DMS153 (cell line): Measurements from ENCODE around the gene PSMD1.
"Not testable (repeated sequence)": the region's sequence is repeated elsewhere in the genome, so short reads cannot be mapped to it uniquely, and the experiment has no call there.

ENCODE experiments used
- DNase-seq: peaks from one replicate; lab custom pipeline; 2025; lab: John Stamatoyannopoulos, UW

PSMD1 gene

DNA sequence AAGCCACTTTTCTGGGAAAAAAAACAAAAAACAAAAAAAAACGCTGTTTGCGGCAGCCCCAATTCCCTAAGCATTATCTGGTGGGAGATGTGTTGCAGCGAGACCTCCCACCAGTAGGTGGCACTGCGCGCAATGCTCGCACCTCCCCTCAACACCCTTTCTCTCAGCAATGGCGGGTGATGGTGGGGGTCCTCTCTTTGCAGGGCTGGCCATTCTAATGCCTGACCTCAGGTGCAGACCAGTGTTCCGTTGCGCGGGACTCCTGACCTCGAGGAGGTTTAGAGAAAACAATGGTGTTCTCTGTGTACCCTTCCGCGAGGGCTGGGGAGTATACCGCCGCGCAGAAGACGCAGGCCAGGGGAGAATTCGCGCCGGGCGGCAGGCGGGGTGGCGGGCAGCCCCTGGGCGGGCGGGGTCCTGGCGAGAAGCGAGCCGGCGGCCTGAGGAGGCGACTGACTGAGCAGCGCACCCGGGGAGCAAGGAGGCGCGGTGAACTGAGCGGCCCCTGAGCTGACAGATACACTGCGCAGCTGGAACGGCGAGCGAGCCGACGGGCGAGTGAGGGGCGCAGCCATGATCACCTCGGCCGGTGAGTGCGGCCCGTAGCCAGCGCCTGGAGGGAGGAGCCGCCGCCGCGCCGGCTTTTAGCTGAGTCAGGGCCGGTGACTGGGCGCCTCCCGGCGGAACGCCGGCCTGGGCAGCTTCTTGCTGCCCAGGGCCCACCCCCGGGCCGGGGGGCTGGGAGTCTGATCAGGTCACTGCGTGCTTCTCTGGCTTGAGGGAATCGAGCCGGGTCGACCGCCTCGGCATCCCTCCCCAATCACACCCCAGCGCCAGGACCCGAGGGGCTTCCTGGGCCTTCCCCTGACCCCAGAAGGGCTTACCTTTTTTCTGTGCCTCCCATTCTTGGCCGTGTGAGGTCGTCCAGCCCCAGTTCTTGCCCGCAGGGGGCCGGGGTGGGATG is at the start of gene PSMD1:
Gene PSMD1, plus strand, starts transcription at position 415 of the 964 bp plus-strand sequence. Its CDS starts 159 bp downstream, at position 574.
- peak; percentile 72 for DNase-seq

DNA sequence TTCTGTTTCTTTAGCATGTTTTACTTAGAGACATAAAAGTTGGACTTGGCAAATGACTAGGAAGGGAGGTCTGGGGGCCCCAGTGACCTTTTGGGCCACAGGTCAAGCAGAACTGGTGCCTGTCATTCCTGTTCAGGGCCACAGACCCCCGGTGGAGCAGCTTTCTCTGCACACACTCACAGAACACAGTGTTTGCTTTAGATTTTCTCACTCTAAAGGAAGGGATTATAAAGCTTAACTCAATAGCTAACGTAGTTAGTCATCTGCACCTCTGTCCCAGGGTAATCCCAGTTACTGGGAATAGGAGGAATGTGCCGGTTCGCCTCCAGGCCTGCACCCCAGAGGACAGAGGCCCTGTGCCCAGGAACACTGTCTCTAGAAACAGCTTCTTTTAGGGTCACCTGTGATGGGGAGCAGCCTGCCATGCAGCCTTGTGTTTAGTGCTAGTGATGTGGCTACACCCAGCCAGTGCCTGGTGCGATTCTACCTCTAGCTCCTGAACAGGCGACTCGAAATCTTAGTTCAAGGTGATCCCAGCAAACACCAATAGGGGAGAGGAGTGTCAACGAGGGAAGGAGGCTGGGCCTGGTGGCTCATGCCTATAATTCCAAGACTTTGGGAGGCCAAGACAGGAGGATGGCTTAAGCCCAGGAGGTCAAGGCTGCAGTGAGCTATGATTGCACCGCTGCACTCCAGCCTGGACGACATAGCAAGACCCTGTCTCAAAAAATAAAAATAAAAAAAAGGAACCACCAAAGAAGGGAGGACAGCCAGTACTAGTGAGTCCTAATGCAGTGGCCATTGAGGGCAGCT is 49.2 kb upstream of the PSMD1 start:
- no peak for DNase-seq

DNA sequence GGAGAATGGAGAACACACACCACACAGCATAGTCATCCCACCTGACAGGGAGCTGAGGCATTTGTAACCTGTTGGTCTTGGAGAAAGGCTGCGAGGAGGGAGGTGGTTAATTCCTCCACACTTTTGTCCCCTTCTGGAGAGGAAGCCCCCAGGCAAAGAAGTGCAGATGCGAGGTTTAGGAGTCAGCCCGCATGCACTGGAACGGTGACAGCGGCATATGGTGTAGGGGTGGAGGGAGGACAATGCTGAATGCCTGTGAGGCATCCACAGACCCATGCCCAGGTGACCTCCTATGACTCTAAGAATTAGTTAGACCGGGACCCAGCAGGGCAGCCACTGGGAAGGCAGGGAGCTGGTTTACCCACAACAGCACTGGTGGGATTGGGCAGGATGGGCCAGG is 48.5 kb upstream of the PSMD1 start:
- no peak for DNase-seq

DNA sequence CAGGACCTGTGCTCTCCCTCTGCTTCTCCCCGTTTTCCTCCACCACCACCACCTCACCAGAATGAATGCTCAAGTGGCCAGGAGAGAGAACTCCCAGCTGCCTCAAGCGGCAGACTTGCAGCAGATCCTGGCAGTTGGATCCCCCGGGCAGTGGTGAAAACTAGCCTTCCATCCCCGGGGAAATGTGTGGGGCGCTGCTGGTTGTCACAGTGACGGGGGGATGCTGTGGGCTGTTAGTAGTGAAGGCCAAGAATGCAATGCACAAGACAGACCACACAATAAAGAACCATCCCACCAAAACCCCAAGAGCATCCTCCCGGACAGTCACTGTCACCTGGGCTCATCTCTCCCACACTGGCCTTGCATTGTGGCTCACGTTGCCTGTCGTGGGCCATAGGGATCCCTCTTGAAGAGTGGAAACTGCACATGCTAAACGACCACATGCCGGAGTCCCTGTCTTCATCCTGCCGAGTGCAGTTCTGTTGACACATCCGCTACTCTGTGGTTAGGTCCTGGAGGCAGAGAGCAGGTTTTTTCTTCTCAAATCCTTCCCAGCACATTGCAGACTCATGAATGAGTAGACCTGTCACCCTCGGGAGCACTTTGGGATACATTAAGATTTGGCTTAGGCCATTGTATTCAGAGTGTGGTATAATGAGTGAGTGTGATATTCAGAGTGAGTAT is 47.3 kb upstream of the PSMD1 start:
- no peak for DNase-seq

DNA sequence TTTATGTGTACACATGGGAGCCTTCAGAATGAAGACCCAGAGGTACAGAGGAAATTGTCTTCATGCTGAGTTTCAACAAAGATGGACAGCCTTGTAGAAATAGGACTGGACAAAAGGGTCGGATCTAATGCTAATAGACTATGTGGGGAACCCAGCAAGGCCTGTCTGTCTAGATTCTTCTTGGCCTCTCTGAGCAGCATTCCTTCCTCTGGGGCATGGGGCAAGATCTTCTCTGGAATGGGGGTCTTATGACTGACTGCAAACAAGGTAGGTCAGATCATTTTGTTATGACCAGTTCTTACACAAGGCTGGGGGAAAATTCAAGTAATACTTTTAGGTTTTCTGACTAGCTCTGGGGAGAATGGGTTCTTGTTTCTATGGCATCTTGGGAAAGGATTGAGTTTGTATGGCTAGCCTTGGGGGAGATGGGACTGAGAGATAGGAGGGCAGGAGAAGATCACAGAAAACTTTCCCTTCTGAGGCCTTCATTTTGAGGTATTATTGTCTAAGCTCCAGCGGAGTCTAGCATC is 46.4 kb upstream of the PSMD1 start:
- no peak for DNase-seq

DNA sequence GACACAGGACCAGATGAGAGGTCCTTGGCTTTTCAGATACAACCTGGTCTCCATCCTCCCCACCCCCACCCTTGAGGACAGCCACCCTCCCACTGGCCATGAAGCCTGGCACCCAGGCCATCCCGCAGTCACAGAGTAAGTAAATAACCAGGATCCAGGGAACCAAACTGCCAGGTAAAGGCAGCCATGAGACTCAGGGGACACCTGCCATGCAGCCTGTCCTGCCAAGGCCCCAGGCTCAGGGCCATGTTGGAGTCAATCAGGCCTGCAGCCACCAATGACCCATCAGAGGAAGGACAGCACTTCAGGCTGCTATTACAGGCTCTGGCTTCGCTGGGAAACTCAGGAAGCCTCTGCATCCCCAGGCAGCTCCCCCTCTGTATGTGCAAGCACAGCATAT is 45.1 kb upstream of the PSMD1 start:
- no peak for DNase-seq

DNA sequence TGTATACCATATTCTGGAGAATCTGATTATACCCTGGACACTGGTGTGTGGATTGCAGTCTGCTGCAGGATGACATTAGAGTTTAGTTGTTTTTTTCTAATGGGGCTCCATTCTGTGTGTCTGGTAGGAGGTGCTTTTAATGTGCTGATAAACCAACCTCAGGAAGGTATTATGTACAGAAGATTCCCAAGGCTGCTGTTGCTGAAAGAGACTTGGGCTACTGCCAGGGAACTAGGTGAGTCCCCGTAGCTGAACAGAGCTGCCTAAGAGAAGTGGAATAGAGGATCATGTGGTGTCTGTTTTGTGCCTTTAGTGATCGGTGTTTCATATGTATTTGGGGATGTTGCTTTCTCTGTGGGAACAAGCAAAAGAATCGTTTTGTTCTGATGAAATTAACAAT is 44.2 kb upstream of the PSMD1 start:
- DNase-seq: no peak

DNA sequence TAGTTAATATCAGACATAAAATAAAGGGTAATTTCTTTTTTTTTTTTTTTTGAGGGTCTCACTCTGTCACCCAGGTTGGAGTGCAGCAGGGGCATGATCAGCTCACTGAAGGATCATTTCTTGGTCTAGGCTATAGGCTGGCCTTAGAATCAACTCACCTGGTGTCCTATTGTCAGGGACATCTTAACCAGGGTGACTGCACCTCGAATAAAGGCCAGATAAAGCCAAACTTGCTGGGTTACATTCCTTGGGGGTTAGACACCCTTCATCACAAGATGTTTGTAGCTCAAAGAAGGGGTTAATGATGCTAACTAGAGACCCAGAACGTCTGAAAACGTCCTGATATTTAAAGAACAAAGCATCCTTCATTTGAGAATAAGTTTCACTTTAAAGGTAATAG is 42.8 kb upstream of the PSMD1 start:
- no peak for DNase-seq

DNA sequence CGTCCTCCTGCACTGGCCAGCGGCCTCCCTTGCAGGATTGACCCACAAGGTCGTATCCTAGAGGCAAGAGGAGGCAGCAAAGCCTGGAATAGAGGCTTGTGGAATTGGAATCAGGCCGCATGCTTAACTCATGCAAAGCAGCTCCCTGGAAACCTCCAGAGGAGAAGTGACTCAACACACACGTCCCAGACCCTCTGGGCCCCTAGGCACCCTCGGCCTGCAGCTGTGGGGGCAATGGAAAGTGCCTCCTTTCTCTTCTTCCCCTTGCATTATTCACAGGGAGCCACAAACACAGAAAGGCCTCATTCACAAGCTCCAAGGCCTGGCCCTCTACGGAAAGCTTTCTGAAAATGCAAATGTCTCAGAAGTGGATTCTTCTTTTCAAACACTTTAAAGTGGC is 41.2 kb upstream of the PSMD1 start:
- DNase-seq: no peak

DNA sequence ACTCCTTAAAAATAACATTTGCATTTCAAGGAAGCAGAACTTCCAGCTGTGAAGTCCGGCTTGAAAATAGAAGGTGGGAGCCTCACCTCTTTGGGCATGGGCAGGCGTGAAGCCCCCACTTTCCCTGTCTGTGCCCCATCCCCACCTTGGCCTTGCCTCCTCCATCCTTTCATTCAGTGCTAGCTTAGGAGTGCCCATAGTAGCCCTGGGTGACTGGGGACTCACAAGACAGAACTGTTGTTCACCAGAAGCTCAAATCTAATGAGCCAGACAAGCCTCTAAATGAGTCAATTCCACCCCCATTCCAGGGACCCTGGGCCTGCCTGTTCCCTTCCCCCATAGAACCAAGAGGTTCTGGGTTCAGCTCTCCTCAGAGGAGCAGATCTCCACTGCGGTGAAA is 40.7 kb upstream of the PSMD1 start:
- DNase-seq: no peak

DNA sequence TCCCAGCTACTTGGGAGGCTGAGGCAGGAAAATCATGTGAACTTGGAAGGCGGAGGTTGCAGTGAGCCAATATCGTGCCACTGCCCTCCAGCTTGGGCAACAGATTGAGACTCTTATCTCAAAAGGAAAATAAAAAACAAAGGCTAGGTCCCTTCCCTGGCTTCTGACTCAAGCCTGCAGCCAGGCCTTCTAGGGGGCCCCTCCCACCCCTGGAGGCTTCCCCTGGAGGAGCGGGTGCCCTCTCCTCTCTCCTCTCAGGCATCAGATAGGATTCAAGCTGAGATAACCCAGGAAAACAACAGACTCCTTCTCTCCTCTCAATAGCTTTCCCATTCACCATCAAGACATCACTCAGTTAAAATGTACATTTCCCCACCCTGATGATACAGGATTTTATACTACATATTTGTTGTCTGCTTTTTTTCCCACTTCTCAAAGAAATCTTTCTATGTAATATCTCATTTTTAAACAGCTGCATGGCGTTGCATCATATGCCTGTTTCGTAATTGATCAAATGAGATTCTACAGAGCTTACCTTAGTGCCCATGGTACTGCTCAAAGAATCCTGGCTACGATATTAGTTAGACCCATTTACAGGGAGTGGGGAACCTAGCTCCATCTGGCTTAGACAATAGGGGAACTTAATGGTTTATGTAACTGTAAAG is 40.0 kb upstream of the PSMD1 start:
- DNase-seq: no peak

DNA sequence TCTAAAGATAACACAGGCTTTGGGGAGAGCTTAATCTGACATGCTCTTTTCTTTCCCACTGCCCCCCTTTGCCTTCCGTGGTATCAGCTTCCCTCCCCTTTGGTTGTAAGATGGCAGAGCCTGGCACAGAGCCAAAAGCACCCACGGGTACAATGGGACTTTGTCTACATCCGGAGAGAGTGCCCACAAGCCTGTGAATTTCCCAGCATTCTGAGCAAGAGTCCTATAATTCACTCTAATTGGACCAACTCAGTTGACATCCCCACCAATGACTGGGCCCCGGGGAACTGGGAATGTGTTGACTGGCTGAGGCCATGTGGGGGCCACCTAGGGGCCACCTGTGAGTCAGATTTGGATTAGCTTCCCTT is 39.5 kb upstream of the PSMD1 start:
- DNase-seq: no peak

DNA sequence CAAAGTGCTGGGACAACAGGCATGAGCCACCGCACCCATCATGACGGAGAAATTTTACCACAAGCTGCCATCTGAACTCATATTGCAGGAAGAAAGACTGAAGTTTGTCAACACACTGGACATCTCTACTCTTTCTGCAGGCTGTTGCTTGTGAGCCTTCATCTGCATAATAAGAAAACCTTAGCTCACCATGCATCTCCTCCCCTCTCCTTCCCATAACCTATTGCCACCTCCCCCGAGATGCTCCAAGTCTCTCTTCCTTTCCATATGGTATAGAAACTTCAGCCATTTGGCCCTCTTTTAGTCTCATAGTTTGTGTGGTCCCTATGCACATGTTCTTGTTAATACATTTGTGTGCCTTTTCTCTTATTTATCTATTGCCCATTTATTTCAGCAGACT is 38.5 kb upstream of the PSMD1 start:
- no peak for DNase-seq

DNA sequence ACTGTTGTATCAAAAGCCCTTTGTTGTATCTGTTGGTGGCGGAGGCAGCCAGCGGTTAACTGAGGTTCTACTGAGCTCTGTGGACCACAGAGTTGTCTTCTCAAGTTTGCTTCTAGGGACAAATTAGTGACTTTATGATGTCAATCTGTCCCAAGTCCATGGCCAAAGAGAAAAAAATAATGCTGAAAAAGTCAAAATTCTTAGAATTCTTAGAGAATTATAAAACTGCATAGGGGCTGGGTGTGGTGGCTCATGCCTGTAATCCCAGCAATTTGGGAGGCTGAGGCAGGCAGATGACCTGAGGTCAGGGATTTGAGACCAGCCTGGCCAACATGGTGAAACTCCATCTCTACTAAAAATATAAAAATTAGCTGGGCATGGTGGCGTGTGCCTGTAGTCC is 31.6 kb upstream of the PSMD1 start:
- DNase-seq: not testable (repeated sequence)

DNA sequence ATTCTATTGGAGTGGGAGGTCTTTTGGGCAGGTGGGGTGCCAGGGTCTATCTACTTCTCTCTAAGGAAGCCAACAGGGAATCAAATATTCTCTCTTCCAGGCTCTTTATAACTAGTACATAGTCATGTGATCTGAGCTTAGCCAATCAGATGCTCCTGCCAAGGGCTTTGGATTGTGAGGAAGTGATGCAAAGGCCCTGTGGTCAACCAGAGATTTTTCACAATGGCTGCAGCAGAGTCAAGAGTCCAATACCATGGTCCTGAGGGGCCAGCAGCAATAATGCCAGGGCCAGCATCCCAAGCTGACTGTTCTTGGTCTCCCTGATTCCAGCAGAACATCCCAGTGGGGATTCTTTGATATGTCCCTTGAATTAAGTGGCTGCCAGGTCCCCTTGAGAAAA is 27.8 kb upstream of the PSMD1 start:
- DNase-seq: no peak

DNA sequence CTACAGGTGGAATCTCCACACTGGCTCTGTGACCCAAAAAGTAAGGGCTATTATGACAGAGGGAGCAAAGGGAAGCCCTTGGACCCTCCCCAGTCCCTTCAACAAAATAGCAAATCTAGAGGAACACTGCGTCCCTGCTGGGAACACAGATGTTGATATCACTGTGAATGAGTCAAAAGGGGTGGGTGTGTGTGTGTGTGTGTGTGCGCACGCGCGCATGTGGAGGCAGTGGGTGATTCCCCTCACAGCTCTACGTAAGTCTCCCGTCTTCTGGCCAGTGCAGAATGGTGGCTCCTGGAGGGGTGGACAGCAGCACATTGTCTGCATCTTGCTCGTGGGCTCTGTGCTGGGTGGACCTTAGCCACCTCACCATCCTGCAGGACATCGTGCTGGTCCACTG is 27.1 kb upstream of the PSMD1 start:
- no peak for DNase-seq

DNA sequence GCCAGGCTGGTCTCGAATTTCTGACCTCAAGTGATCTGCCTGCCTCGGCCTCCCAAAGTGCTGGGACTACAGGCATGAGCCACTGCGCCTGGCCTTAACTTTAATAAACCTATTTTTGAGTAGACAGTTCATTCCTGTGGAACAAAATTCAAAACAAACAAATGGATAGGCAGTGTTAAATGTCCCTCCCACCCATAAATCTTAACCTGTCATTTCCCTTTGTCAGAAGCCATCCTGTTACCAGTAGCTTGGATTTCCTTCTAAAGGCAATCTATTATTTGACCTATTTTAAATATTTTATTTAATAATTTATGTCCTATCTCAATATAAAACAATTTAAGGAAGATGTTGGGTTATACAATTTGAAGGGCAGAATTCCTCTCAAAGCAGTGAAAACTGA is 25.9 kb upstream of the PSMD1 start:
- no peak for DNase-seq

DNA sequence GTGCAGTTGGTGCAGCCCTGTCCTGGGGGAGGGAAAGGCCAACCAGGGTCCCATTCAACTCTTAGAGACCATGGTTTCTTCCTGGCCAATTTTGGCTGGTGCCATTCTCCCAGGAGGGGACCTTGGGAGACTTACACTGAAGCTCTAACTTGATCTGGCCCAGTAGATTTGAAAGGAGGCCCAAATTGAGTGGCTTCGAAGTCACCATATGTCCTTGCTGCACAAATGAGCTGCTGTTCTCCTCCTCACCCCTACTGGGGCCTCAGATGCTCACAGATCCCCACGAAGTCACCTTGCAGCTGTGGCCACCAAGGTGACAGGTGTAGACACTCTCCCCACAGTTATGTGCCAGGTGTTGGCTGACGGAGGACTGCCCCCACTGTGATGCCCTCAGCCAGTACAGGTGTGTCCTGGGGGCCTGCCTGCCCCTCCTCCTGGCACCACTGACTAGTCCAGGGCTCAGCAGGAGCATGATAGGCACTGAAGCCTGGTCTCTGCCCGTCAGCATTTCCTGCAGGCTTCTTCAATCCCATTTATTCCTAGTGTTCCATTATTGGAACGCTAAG is 24.0 kb upstream of the PSMD1 start:
- DNase-seq: no peak

DNA sequence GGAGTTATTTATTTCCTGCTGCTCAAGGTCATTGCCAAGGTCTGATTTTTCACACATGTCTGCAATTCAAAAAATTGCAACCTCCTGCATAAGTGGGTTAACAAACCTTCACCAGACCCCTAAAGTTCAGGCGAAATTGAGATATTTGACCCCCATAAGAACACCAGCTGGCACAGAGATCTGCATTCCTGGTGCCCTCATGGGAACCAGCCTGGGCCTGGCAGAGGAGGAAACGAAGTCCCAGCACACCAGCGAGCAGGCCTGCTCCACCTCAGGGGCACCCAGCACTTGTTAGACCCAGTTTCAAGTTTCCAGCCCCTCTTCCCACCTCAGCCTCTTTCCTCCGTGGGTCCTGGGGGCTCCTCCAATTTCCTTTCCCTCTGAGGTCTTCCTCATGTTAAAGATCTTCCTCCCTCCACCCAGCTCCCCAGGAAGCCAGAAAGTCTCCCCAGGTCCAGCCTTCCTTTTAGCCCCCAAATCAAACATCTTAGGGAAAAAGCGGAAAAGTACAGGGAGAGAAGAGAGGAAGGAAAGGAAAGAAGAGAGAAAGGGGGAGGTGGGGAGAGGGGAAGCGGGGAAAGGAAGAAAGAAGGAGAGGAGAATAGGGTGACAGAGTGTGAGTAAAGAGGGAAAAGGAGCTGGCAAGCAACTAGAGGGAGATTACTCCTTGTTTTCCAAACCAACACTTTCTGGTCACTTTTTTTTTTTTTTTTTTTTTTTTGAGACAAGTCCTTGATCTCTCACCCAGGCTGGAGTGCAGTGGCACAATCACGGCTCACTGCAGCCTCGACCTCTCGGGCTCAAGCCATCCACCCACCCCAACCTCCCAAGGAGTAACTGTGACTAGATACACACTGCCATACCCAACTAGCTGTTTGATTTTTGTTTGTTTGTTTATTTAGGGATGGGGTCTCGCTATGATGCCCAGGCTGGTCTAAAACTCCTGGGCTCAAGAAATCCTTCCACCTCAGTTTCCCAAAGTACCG is 23.2 kb upstream of the PSMD1 start:
- no peak for DNase-seq

DNA sequence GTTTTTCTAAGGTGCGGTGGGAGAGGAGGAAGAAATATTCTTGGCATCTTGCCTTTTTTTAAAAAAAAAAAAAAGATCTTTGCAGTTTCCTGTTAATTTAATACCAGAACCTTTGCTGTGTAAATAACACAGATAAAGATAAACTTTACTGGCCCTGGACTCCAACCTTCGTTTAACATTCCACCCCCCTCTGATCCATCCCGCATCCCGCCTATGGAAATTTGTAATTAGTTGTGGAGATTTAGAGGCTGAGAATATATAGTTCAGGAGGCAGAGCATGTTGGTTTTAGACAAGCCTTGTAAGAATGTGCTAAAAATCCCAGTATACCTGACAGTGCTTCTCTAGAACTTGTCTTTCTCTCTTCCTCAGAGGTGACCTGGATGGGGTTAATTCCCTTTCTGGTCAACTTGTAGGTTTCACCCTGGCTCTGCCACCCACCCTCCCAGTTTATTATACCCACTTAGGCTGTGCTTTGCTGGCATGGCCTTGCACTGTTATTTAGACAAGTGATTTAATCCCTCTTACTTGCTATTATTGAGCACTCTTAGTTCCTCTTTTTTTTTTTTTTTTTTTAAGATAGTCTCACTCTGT is 22.3 kb upstream of the PSMD1 start:
- no peak for DNase-seq
